Omental fat pad (tissue), 4 donors: ENCODE results near the gene TSBP1. TPM values are rescaled to one million over a fixed set of nuclear protein-coding genes. Genes with fewer than 3 reads are reported as not detected.

Experiments used
- ATAC-seq: fragments of 150-250 bp; one replicate; pipeline ENCODE4 v1.9.1; 2016; ENCODE audit warnings: mild to moderate bottlenecking, moderate library complexity; ENCODE audit not compliant: low FRiP score
- DNase-seq: peaks from one replicate; pipeline ENCODE4 v3.0.0-alpha.2; 2019; ENCODE audit warnings: low spot score
- total RNA-seq, 4 donors: library from RNA; depleted of rRNA; stranded (reverse); fragments of >200 nt; gene quantifications; one replicate each; pipeline ENCODE4 v1.1.0, GENCODE V29; 2016
- TF ChIP-seq, protein P1 (sequence below), 3 donors: fragments of 450-650 bp; IDR thresholded peaks; one replicate each; pipeline ENCODE4 v1.5.1; 2016 to 2017; ENCODE audit warnings: antibody characterized with exemption in 3 of 3, mild to moderate bottlenecking in 3 of 3, moderate library complexity in 2 of 3

The TSBP1 gene
- total RNA-seq, 4 donors from 2014 or later: not detected

DNA sequence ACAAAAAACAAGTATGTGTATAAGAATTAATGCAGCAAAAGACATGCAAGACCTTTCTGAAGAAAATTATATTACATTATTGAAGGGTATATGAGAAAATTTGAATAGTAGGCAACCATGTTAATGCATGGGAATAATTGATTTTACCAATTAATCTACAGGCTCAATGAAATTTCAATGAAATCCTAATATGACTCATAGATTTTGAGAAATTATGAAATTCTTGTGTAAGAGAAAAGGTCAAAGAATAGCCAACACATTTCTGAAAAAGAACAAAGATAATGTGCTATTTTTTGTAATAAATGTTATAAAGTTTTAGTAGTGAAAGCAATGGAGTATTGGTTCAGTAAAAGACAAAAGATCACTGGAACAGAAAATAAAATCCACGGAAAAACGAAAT lies 18.4 kb downstream of the TSBP1 start:
- ATAC-seq: no peak
- no peak for DNase-seq
- TF ChIP-seq, protein P1, sequence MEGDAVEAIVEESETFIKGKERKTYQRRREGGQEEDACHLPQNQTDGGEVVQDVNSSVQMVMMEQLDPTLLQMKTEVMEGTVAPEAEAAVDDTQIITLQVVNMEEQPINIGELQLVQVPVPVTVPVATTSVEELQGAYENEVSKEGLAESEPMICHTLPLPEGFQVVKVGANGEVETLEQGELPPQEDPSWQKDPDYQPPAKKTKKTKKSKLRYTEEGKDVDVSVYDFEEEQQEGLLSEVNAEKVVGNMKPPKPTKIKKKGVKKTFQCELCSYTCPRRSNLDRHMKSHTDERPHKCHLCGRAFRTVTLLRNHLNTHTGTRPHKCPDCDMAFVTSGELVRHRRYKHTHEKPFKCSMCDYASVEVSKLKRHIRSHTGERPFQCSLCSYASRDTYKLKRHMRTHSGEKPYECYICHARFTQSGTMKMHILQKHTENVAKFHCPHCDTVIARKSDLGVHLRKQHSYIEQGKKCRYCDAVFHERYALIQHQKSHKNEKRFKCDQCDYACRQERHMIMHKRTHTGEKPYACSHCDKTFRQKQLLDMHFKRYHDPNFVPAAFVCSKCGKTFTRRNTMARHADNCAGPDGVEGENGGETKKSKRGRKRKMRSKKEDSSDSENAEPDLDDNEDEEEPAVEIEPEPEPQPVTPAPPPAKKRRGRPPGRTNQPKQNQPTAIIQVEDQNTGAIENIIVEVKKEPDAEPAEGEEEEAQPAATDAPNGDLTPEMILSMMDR (IDR thresholded peaks at IDR 0.05): no peak

DNA sequence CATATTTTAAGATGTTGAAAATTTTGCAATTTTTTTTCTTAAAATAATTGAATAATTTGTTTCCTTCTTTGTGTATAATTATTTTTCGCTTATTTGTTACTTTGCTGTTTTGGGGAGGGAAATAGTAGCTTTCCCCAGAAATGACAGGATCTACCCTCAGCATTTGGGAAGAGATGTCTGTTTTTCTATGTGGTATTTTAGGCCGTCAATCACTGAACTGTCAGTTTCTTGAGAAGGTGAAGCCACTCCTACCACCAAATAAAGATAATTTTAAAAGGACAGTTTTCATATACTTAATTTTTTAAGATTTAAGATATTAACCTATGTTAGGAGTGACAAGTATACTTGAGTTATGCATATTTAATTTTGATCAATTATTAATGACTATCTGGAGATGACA lies 31.5 kb downstream of the TSBP1 start:
- ATAC-seq (no peak), DNase-seq (no peak)
- TF ChIP-seq, protein P1 (IDR thresholded peaks at IDR 0.05): no peak

DNA sequence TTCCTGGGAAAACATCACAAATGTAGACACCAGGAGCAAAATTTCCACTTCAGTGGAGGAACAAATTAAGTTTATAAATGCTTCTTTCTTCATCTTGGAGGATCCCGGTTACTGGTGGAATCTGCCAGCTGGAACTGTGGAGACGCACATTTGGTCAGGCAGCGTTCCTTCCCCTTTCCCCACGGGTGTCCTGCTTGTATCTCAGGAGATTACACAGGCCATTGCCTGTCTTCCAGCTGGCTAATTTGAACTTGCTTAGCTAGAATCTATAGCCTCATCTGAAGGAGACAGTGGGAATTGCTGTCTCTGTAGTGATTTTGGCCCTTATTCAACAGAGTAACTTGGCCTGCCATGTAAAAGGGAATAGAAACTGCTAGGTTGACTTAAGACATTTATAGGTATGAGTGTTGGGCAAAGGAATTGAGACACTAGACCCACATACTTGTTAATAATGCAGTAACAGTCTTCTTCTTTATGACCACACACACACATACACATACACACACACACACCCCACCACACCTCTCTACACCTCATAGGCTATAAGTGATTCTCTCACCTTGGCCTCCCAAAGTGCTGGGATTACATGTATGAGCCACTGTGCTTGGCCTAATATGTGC lies 34.4 kb downstream of the TSBP1 start:
- no peak for ATAC-seq
- TF ChIP-seq, protein P1 (IDR thresholded peaks at IDR 0.05): no peak
- no peak for DNase-seq

DNA sequence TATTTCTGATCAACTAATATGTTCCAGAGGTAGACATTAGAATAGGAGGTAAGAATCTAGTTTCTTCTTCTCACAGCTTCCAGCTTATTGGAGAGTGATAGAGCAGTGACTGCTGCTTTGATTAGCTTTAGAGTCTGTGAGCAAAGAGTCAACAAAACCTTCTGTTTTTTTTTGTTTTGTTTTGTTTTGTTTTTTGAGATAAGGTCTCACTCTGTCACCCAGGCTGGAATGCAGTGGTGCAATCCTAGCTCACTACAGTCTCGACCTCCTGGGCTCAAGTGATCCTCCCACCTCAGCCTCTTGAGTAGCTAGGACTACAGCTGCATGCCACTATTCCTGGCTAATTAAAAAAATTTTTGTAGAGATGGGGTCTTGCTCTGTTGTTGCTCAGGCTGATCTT lies 39.3 kb downstream of the TSBP1 start:
- TF ChIP-seq, protein P1 (IDR thresholded peaks at IDR 0.05): no peak
- no peak for ATAC-seq
- no peak for DNase-seq

DNA sequence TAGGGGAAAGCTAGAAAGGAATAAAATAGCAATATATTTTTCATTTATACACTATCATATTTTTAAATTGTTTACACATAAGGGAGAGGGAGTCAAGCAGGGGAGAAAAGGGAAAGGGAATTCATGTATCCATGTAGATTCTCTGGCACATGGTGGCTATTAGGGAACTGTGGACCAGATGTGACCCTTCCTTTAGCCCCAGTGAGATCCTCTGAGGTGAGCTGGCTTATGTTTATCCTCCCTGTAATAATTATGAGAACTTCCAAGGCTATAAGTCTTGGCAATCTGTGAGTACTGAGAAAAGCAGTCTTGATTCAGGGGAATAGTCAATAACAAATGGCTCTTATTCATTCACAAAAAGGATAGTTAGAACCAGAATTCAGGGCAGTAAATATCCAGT lies 42.6 kb downstream of the TSBP1 start:
- no peak for ATAC-seq
- TF ChIP-seq, protein P1 (IDR thresholded peaks at IDR 0.05): no peak
- no peak for DNase-seq

DNA sequence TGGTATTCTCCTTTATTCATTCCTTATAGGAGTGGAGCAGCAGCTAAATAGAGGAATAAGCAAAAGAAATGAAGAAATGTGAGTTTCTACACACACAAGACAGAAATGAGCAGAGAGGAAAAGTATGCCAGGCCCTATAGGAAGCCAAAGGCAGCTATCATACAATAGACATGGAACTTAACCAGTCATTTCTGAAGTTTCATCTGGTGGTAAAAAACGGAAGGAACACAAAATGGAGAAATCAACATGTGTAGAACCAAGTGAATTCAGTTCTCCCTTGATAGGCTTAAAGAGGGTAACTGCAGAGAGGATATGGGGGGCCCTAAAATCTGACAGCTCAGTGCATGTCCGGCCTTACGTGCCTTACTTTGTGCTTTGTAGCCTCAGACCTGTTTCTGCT lies 44.6 kb downstream of the TSBP1 start:
- TF ChIP-seq, protein P1 (IDR thresholded peaks at IDR 0.05): no peak
- ATAC-seq (no peak), DNase-seq (no peak)

DNA sequence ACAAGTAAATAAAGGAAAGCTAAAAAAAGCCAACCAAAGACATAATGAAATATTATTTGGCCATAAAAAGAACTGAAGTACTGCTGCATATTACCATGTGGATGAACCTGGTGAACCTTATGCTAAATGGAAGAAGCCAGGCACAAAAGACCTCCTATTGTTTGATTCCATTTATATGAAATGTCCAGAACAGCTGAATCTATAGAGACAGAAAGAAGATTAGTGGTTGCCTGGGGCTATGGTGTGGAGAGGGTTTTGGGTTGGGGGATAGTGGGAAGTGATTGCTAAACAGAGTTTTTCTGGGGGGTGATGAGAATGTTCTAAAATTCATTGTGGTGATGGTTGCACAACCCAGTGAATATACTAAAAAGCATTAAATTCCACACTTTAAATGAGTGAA lies 53.2 kb downstream of the TSBP1 start:
- TF ChIP-seq, protein P1 (IDR thresholded peaks at IDR 0.05): no peak
- no peak for ATAC-seq
- no peak for DNase-seq
